WTC11 (cell line): ENCODE results near the gene MLC1. TPM values are rescaled to one million over a fixed set of nuclear protein-coding genes. Genes with fewer than 3 reads are reported as not detected.

Experiments used
- ATAC-seq: fragments of 200-7000 bp; cut with Tn5 transposase; 2 replicates; pipeline ENCODE4 v1.10.0; 2021; ENCODE audit warnings: mild to moderate bottlenecking, moderate library complexity
- CTCF ChIA-PET: fragments of 300-600 bp; sonication (Branson Sonifier 250); formaldehyde crosslinking; loops from one replicate; lab custom pipeline; 2021; ENCODE audit warnings: antibody characterized with exemption; lab: Charles Lee
- POLR2A ChIA-PET: fragments of 350-600 bp; sonication (Branson Sonifier 250); formaldehyde crosslinking; loops from one replicate; lab custom pipeline; 2021; ENCODE audit warnings: antibody characterized with exemption; lab: Charles Lee
- DNase-seq: peaks from one replicate; pipeline ENCODE4 v3.0.0; 2021; ENCODE audit warnings: low spot score
- H3K27ac Mint-ChIP-seq: 2 replicates; pipeline ENCODE4 v1.8.0; 2021; ENCODE audit warnings: mixed read lengths
- H3K27me3 Mint-ChIP-seq: 2 replicates; pipeline ENCODE4 v1.8.0; 2021; ENCODE audit warnings: low read depth, mild to moderate bottlenecking, moderate library complexity, mixed read lengths
- H3K36me3 Mint-ChIP-seq: 2 replicates; pipeline ENCODE4 v1.8.0; 2021; ENCODE audit warnings: mixed read lengths
- H3K4me1 Mint-ChIP-seq: 2 replicates; pipeline ENCODE4 v1.8.0; 2022; ENCODE audit warnings: mixed read lengths
- H3K4me3 Mint-ChIP-seq: 2 replicates; pipeline ENCODE4 v1.8.0; 2021; ENCODE audit warnings: mild to moderate bottlenecking, moderate library complexity, mixed read lengths
- H3K9me3 Mint-ChIP-seq: 2 replicates; pipeline ENCODE4 v1.8.0; 2021; ENCODE audit warnings: mixed read lengths
- AR ChIP-seq: fragments of 250-450 bp; sonication (Bioruptor Pico); IDR thresholded peaks from 2 replicates; pipeline ENCODE4 v1.9.0; 2021; ENCODE audit warnings: mild to moderate bottlenecking
- CBFB ChIP-seq: sonication (generic); formaldehyde crosslinking; IDR thresholded peaks from 2 replicates; pipeline ENCODE4 v1.8.1; 2022; ENCODE audit warnings: mild to moderate bottlenecking, low read depth, missing genetic modification reagents
- EMX1 ChIP-seq: fragments of 250-450 bp; sonication (Bioruptor Pico); IDR thresholded peaks from 2 replicates; pipeline ENCODE4 v1.8.0; 2021; ENCODE audit warnings: mild to moderate bottlenecking
- FOXP1 ChIP-seq: sonication (generic); formaldehyde crosslinking; IDR thresholded peaks from 2 replicates; pipeline ENCODE4 v1.8.0; 2022; ENCODE audit warnings: missing genetic modification reagents, mild to moderate bottlenecking, moderate library complexity, borderline replicate concordance
- FOXP4 ChIP-seq: sonication (generic); formaldehyde crosslinking; IDR thresholded peaks from 2 replicates; pipeline ENCODE4 v1.8.0; 2022; ENCODE audit warnings: mild to moderate bottlenecking, missing genetic modification reagents
- GTF2I ChIP-seq: fragments of 250-450 bp; sonication (Bioruptor Pico); conservative IDR thresholded peaks from 2 replicates; pipeline ENCODE4 v1.4.0; 2021; ENCODE audit warnings: mild to moderate bottlenecking
- HMGA2 ChIP-seq: fragments of 250-450 bp; sonication (Bioruptor Pico); IDR thresholded peaks from 2 replicates; pipeline ENCODE4 v1.4.0; 2021; ENCODE audit warnings: mild to moderate bottlenecking, moderate library complexity
- IRF1 ChIP-seq: sonication (generic); formaldehyde crosslinking; IDR thresholded peaks from 2 replicates; pipeline ENCODE4 v1.8.0; 2023; ENCODE audit warnings: missing genetic modification reagents
- MYBL2 ChIP-seq: sonication (generic); formaldehyde crosslinking; IDR thresholded peaks from 2 replicates; pipeline ENCODE4 v1.8.1; 2023; ENCODE audit warnings: mild to moderate bottlenecking, moderate library complexity, missing genetic modification reagents
- OVOL2 ChIP-seq: fragments of 250-450 bp; sonication (Bioruptor Pico); IDR thresholded peaks from 2 replicates; pipeline ENCODE4 v1.9.0; 2021; ENCODE audit warnings: mild to moderate bottlenecking, borderline replicate concordance
- RELA ChIP-seq: sonication (generic); formaldehyde crosslinking; IDR thresholded peaks from 2 replicates; pipeline ENCODE4 v1.8.1; 2022; ENCODE audit warnings: missing genetic modification reagents, mild to moderate bottlenecking, borderline replicate concordance
- TEAD4 ChIP-seq: sonication (generic); formaldehyde crosslinking; IDR thresholded peaks from 2 replicates; pipeline ENCODE4 v1.8.0; 2022; ENCODE audit warnings: mild to moderate bottlenecking, missing genetic modification reagents
- ZNF263 ChIP-seq: sonication (generic); formaldehyde crosslinking; IDR thresholded peaks from 2 replicates; pipeline ENCODE4 v1.8.1; 2022; ENCODE audit warnings: low read depth, mild to moderate bottlenecking, moderate library complexity, missing genetic modification reagents
- ZNF396 ChIP-seq: fragments of 250-450 bp; sonication (Bioruptor Pico); IDR thresholded peaks from 2 replicates; pipeline ENCODE4 v1.8.0; 2021; ENCODE audit warnings: mild to moderate bottlenecking, moderate library complexity, borderline replicate concordance
- ZNF532 ChIP-seq: fragments of 250-450 bp; sonication (Bioruptor Pico); IDR thresholded peaks from 2 replicates; pipeline ENCODE4 v1.9.0; 2021; ENCODE audit warnings: mild to moderate bottlenecking, borderline replicate concordance
- total RNA-seq: library from RNA; stranded (reverse); gene quantifications from 3 replicates; pipeline ENCODE4 v1.2.3, GENCODE V29; 2021
- TF ChIP-seq, protein P1 (sequence below): fragments of 250-450 bp; sonication (Bioruptor Pico); IDR thresholded peaks from 2 replicates; pipeline ENCODE4 v2.1.2; 2022; ENCODE audit warnings: mild to moderate bottlenecking, moderate library complexity

The MLC1 gene
- total RNA-seq, 1 experiment from 2014 or later, result 0.13 TPM

DNA sequence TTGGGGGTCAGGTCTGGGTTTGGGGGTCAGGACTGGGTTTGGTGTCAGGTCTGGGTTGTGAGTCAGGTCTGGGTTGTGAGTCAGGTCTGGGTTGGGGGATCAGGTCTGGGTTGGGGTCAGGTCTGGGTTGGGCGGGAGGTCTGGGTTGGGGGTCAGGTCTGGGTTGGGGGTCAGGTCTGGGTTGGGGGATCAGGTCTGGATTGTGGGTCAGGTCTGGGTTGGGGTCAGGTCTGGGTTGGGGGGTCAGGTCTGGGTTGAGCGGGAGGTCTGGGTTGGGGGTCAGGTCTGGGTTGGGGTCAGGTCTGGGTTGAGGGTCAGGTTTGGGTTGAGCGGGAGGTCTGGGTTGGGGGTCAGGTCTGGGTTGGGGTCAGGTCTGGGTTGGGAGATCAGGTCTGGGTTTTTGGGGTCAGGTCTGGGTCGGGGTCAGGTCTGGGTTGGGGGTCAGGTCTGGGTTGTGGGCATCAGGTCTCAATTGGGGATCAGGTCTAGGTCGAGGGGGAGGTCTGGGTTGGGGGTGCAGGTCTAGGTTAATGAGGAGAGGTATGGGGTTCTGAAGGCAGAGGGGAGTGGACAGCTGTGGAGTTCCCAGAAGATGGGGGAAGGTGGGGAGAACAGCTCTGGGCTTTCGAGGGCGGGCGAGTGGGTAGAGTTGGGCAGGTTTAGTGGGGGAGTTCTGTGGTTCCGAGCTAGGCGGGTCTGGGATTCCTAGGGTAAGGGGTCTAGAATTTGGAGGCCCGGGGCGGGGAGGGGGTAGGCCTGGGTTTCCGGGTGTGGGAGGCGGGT is 27.8 kb downstream of the MLC1 start:
- DNase-seq, result no peak
- POLR2A ChIA-PET, result no interaction called here
- CTCF ChIA-PET, result interaction anchor here (1.2 to 2.7 kb wide), 3 partner anchors 8 to 127 kb away, joined by 3 to 15 read pairs (median 3); no protein-coding TSS in a partner anchor
- H3K4me3 Mint-ChIP-seq, result peak overlapping the region; percentile 52
- no peak for TF ChIP-seq FOXP1
- TF ChIP-seq OVOL2 (CRISPR knock-in tag), result no peak
- H3K4me1 Mint-ChIP-seq, result peaks cover 12% of the 10 kb centered on the region
- H3K9me3 Mint-ChIP-seq, result peaks cover 11% of the 10 kb centered on the region
- no peak overlapping the region for H3K27ac Mint-ChIP-seq
- no peak for ATAC-seq
- 0 out of 2 replicates have a peak, but pooled peaks cover 4% of the 10 kb centered on the region for H3K36me3 Mint-ChIP-seq
- peaks cover 26% of the 10 kb centered on the region for H3K27me3 Mint-ChIP-seq

- DNase-seq, result no peak
- POLR2A ChIA-PET, result interaction anchor here (0.6 kb wide), 1 partner anchor 18 kb away, joined by 3 read pairs; no protein-coding TSS in a partner anchor
- H3K36me3 Mint-ChIP-seq, result 0 out of 2 replicates have a peak, but pooled peaks cover 4% of the 10 kb centered on the region
- no peak overlapping the region for H3K27ac Mint-ChIP-seq
- peaks cover 12% of the 10 kb centered on the region for H3K4me1 Mint-ChIP-seq
- no peak for ATAC-seq
- CTCF ChIA-PET, result interaction anchor here (0.6 to 2.7 kb wide), 9 partner anchors 9 to 303 kb away, joined by 3 to 15 read pairs (median 3); no protein-coding TSS in a partner anchor
- peaks cover 26% of the 10 kb centered on the region for H3K27me3 Mint-ChIP-seq
- no peak for TF ChIP-seq ZNF396 (CRISPR knock-in tag)
- no peak for TF ChIP-seq CBFB (CRISPR knock-in tag)
- no peak for TF ChIP-seq TEAD4 (CRISPR knock-in tag)
- TF ChIP-seq ZNF532, result no peak
- TF ChIP-seq, protein P1, sequence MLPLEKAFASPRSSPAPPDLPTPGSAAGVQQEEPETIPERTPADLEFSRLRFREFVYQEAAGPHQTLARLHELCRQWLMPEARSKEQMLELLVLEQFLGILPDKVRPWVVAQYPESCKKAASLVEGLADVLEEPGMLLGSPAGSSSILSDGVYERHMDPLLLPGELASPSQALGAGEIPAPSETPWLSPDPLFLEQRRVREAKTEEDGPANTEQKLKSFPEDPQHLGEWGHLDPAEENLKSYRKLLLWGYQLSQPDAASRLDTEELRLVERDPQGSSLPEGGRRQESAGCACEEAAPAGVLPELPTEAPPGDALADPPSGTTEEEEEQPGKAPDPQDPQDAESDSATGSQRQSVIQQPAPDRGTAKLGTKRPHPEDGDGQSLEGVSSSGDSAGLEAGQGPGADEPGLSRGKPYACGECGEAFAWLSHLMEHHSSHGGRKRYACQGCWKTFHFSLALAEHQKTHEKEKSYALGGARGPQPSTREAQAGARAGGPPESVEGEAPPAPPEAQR (CRISPR knock-in tag), result no peak
- TF ChIP-seq EMX1 (CRISPR knock-in tag), result no peak
- no peak for TF ChIP-seq MYBL2 (CRISPR knock-in tag)
- no peak for TF ChIP-seq GTF2I (CRISPR knock-in tag)
- TF ChIP-seq ZNF263 (CRISPR knock-in tag), result no peak
- no peak for TF ChIP-seq AR (CRISPR knock-in tag)
- TF ChIP-seq HMGA2 (CRISPR knock-in tag), result no peak
- TF ChIP-seq FOXP4 (CRISPR knock-in tag), result no peak
- no peak for TF ChIP-seq IRF1
- TF ChIP-seq RELA (CRISPR knock-in tag), result no peak
- H3K4me3 Mint-ChIP-seq, result peak overlapping the region; percentile 20; the same call in 1 of the 2 replicates
- peaks cover 15% of the 10 kb centered on the region for H3K9me3 Mint-ChIP-seq
Measured at GRCh38 chr22:50056214-50056972, 28.8 kb downstream of the MLC1 start.
